HL-60 (cell line): ENCODE measurements around the gene RIN3.
A peak's percentile ranks its signal among the peaks of the same experiment; 100 is the strongest.

Experiments
- DNase-seq, 2 experiments: peaks; one replicate each; pipeline ENCODE4 v3.0.0-alpha.2; 2010 to 2020; ENCODE audit warnings: low read depth in 1 of 2, low spot score in 1 of 2
- H3K27ac ChIP-seq: fragments of 250-450 bp; sonication (Bioruptor Pico); replicated peaks from 2 replicates; pipeline ENCODE4 v1.5.1; 2020; ENCODE audit warnings: mild to moderate bottlenecking, moderate library complexity
- H3K27me3 ChIP-seq: fragments of 250-450 bp; sonication (Bioruptor Pico); 2 replicates; pipeline ENCODE4 v1.5.1; 2021; ENCODE audit warnings: mild to moderate bottlenecking, moderate library complexity; ENCODE audit not compliant: insufficient read depth, poor library complexity, severe bottlenecking
- H3K4me3 ChIP-seq: replicated peaks from 2 replicates; pipeline ENCODE4 v1.5.1; 2011; ENCODE audit warnings: mild to moderate bottlenecking, control low read depth, low read length; ENCODE audit not compliant: insufficient read depth
- CTCF ChIP-seq: IDR thresholded peaks from one replicate; pipeline ENCODE4 v1.5.1; 2011; ENCODE audit warnings: low read length, control low read depth, inconsistent platforms; ENCODE audit not compliant: insufficient read depth
- GABPA ChIP-seq: IDR thresholded peaks from 2 replicates; pipeline ENCODE4 v1.6.1; 2012; ENCODE audit warnings: low read depth
- POLR2AphosphoS5 ChIP-seq: IDR thresholded peaks from 2 replicates; pipeline ENCODE4 v1.6.1; 2012; ENCODE audit warnings: low read depth
- REST ChIP-seq: IDR thresholded peaks from 2 replicates; pipeline ENCODE4 v1.6.1; 2012; ENCODE audit warnings: low read depth; ENCODE audit not compliant: insufficient replicate concordance
- SPI1 ChIP-seq: IDR thresholded peaks from 2 replicates; pipeline ENCODE4 v1.6.1; 2012; ENCODE audit warnings: low read depth, mild to moderate bottlenecking, borderline replicate concordance

Gene RIN3

DNA sequence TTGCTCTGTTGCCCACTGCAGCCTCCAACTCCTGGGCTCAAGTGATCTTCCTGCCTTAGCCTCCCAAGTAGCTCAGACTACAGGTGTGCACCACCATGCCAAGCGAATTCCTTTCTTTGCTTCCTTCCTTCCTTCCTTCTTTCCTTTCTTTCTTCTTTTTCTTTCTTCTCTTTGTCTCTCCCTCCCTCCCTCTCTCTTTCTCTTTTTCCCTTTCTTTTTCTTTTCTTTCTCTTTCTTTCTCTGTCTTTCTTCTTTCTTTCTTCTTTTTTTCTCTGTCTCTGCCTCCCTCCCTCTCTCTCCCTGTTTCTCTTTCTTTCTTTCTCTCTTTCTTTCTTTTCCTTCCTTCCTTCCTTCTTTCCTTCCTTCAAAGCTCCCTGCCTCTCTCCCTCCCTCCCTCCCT lies 182.0 kb downstream of the RIN3 start:
- TF ChIP-seq POLR2AphosphoS5 (no peak), GABPA (no peak), REST (no peak), SPI1 (no peak)
- Histone ChIP-seq H3K27me3 (no peaks in the 10 kb centered on the region), H3K4me3 (no peak overlapping the region), H3K27ac (no peak overlapping the region)
- DNase-seq: no peak

DNA sequence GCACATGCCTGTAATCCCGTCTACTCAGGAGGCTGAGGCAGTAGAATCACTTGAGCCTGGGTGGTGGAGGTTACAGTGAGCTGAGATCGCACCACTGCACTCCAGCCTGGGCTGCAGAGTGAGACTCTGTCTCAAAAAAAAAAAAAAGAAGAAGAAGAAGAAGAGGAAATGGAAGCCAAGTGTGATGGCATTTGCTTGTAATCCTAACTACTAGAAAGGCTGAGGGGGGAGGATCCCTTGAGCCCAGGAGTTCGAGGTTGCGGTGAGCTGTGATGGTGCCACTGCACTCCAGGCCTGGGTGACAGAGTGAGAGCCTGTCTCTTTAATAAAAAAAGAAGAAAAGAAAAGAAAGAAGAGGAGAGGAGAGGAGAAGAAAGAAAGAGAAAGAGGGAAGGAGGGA lies 182.8 kb downstream of the RIN3 start:
- 0 out of 2 replicates have a peak overlapping the region, but pooled peaks have one; percentile 18 for H3K27ac ChIP-seq
- peak in 1 of 2 experiments; percentile 79 for DNase-seq
- H3K4me3 ChIP-seq: no peak overlapping the region
- TF ChIP-seq CTCF (no peak), POLR2AphosphoS5 (no peak), SPI1 (peak; percentile 82), GABPA (no peak)
- no peaks in the 10 kb centered on the region for H3K27me3 ChIP-seq

- TF ChIP-seq CTCF (no peak), REST (no peak), SPI1 (no peak), GABPA (no peak), POLR2AphosphoS5 (no peak)
These were observed 184.8 kb downstream of the RIN3 start for GRCh38 chr14:92698393-92698792.

GRCh38 chr14:92701826-92702225 lies 188.2 kb downstream of the RIN3 start:
- H3K4me3 ChIP-seq: no peak overlapping the region
- TF ChIP-seq SPI1: no peak
- TF ChIP-seq POLR2AphosphoS5: no peak
- no peak for TF ChIP-seq GABPA
- TF ChIP-seq REST: no peak
- TF ChIP-seq CTCF: no peak
- no peak overlapping the region for H3K27ac ChIP-seq
- no peaks in the 10 kb centered on the region for H3K27me3 ChIP-seq
- DNase-seq: no peak

More at GRCh38 chr14:92698393-92698792, 184.8 kb downstream of the RIN3 start:
- H3K27ac ChIP-seq: no peak overlapping the region
- H3K4me3 ChIP-seq: no peak overlapping the region
- DNase-seq: no peak
- no peaks in the 10 kb centered on the region for H3K27me3 ChIP-seq
